Measurements from ENCODE around the gene DPH2. TPM values are rescaled to one million over a fixed set of nuclear protein-coding genes. Genes with fewer than 3 reads are reported as not detected.

Gene DPH2
- total RNA-seq, 1 donor from 2014 or later: 15.0 TPM

DNA sequence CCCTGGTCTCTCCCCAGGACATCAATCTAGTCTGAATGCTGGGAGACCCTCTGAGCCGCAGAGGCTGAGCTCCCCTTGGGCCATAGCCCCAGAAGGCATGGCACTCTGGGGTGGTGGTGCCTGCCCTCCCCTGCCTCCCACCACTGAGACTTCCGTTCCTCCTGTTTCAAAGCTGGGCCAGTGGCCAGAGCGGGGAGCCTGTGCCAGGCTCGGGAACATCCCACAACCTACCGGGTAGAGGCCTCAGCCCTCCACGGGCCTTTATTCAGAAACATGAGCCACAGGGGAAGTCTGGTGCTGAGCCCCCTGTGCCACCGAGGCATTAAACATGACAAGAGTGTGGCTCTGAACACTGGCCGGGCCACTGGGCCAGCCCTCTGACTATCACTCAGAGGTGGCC, 29.6 kb downstream of the DPH2 start:
- no peak for DNase-seq (ENCODE audit: low read depth in 2 of 2)

DNA sequence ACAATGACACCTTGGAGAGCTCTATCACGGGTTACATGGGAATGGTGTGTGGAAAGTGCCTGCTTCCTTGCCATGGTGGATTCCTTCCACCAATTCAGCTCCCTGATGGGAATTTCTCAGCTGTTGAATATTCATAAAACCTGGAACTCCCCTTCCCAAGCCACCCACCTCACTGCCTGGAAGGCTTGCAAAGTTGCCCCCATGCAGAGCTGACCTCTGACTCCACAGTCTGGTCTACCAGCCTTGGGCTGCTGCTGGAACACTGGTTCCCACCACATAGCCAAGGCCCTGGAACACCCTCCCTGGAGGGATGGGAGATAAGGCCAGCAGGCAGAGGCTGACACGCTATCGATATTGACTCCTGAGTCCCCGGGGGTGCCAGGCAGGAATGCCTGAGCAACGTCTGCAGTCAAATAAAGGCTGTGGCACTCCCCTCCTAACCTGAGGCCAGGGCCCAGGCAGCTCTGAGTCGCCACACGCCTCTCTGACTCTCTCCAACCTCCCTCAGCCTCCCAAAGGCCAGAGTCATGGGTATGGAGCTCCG, 30.4 kb downstream of the DPH2 start:
- no peak for DNase-seq (ENCODE audit: low read depth in 2 of 2)

DNA sequence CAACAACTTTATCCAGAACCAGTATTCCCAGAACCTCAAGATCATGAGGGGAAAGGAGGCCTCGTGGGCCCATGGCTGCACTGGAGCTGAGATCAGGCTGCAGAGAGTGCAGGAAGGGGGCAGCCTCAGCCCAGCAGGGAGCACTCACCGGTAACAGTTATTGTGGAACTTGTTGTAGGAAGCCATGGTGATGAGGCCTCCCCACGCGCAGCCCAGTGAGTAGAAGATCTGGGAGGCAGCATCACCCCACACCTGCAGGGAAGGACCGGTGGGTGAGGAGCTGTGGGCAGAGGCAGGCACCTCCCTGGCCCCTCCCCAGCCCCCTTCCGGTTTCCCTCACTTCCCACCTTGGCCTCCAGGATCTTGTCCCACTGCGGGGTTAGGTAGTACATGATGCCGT, 32.4 kb downstream of the DPH2 start:
- no peak for DNase-seq (ENCODE audit: low read depth in 2 of 2)

DNA sequence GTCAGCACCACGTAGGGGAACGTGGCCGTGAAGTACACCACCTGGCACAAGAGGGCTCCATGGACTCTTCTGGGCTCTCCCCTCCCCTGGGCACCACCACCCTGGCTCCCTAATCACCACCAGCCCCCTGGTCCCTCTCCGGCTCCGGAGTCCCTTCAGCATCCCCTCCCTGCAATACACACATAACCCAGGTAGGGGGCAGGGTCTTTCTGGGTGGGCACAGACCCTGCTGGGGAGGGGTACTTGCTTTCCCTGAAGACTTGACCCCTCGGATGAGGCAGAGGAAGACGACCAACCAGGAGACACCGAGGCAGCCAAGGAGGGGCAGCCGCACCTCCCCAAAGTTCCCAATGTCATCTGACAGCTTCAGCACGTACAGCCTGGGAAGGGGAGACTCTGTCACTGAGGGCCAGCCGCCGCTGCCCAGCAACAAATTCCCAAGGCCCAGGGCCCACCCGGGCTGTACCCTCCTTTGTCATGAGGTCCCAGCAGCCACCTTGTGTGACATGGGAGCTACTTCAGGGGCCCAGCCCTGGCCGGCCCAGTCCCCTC, 32.9 kb downstream of the DPH2 start:
- DNase-seq (ENCODE audit: low read depth in 2 of 2): no peak

DNA sequence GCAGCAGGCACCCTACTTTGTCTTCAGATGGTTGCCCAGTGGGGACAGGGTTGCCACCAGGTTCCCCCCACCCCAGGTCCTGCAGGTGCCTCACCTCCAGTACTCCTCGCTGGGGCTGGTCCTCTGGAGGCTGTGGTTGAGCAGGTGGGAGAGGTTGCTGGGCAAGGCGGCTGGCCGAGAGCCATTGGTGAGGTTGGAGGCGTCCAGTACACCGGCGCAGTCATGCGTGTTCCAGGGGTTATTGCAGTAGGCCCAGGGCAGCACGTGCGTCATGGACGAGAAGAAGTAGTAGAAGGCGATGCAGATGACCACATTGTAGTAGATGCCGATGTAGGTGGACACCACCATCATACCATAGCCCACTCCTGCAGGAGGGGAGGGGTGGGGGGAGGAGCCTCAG, 38.4 kb downstream of the DPH2 start:
- DNase-seq (ENCODE audit: low read depth in 2 of 2): no peak

DNA sequence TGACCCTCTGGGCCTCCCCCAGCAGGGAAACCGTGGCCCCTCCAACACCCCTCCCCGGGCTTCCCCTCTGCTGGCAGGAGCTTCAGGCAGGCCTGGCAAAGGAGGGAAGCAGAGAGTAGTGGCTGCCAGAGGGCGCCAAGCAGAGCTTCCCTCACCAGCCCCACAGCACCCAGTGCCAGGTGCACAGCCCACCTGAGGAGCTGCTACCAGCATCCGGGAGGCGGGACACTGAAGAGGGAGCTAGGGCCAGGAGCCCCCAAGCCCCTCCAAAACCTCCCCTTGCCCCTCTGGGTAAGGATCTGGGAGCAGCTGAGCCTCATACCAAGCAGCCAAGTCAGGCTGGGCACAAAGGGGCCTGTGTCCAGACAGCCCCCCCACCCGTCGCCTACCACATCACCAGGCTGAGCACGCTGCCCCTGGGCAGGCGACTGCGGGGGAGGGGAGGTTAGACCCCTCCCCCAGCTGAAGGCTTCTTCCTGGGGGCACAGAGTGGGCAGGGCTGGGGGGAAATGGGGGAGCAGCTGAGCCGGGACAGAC, 41.2 kb downstream of the DPH2 start:
- DNase-seq (ENCODE audit: low read depth in 2 of 2): no peak

DNA sequence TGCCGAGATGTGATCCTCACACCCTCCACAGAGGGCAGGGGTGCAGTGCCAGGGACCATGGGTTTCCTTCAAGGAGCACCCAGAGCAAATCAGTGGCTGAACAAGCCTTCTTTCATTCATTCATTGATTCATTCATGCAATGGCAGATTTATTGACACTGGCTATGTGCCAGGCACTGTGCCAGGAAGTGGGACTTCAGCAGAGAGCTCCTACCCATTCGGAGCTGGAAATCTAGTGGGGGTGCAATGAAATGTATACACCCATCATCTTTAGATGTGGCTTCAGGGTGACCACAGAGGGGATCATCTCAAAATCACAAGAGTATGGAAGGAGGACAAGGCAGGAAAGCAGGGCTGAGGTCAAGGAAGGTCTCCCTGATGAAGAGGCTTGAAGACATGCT, 42.6 kb downstream of the DPH2 start:
- peak in 1 of 2 donors; percentile 23 for DNase-seq (ENCODE audit: low read depth in 2 of 2)

DNA sequence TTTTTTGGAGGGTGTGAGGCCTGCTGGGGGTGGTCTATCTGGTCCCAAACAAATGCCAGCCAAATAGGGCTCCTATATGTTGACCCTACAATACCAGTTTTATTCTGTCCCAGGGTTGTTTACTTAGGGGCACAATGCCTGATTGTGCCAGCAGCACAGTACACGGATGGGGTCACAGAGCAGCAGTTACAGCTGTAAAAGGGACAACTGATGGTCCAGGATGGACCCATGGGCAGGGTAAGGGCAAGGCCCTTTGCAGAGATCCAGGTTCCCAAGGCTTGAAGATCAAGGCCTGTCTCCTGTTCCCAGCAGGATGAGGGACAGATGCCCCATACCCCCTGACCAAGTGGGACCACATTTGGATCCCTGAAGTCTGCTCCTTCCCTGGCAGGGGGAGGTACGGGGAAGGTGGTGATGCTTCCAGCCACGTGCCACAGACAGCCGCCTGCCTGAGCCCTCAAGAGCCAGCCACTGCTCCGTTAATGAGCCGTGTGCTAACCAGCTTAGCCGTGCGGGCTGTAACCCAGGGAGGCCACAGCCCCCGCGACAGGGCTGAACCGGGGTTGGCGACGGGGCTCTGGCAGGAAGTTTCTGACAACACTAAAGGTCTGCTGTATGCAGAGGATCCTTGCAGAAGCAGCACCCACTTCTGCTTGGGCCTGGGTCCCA, 43.3 kb downstream of the DPH2 start:
- no peak for DNase-seq (ENCODE audit: low read depth in 2 of 2)

DNA sequence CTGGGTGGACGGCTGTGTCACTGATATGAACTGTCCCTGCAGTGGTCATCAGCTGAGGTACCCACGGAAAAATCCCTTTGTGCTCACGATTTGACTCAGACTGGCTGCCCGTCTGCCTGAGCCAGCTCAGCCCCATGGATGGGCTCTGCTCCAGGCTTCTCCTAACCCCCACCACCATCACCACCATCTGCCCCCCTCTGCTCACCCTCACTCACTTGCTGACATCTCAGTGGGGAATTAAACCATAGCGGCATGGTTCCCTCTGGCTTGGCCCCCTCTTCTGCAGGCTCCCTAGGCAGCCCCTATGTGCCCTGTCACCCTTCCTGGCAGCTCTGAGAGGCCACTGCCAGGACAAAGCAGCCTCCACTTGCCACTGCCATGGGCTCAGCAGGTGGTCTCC, 44.1 kb downstream of the DPH2 start:
- no peak for DNase-seq (ENCODE audit: low read depth in 2 of 2)

DNA sequence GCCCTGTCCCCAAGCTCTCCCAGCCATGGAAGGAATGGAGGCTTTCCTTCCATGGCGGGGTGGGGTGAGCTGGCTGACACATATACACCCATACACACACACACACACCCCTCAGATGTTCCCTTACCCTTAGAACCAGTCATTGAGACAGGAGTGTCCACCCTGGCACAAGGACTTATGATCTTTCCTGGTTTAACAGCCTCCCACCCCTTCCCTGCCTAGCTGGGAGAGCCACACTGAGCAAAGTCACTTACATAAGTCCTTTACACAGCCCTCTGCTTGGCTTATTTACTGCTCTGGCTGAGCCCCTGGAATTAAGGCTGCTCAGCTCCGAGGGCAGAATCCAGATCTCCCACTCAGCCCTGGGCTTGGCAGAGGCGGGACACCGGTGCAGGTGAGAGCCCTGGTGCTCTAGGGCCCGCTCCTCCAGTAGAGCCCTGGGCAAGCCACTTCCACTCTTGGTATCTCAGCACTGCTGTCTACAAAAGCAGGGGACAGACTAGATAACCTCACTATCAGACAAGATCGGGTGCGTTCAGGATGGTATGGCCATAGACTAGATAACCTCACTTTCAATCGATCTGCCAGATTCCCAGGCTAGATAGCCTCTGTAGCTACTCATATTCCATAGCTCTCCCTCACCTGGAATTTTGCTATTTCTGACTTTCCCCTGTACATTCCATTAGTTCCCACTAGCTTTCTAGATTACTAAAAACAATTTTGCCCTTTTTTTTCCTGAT, 44.7 kb downstream of the DPH2 start:
- DNase-seq (ENCODE audit: low read depth in 2 of 2): no peak

DNA sequence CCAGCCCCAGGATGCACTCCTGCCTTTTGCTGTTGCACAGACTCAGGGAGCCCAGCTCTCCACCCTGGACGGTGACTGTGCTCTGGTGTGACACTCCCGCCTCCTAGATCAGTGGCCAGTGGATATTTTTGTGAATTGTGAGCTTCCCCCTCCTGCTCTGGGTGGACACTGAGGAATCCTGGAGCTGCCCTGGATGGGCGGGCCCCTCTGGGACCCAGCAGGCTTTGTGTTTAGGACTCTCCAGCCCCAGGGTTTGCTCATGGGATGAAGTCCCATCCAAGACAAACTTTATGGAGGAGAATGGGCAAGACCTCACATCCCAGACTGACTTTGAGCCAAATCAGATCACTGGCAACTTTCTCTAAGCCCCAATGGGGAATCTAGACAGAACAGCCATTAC, 45.4 kb downstream of the DPH2 start:
- no peak for DNase-seq (ENCODE audit: low read depth in 2 of 2)

DNA sequence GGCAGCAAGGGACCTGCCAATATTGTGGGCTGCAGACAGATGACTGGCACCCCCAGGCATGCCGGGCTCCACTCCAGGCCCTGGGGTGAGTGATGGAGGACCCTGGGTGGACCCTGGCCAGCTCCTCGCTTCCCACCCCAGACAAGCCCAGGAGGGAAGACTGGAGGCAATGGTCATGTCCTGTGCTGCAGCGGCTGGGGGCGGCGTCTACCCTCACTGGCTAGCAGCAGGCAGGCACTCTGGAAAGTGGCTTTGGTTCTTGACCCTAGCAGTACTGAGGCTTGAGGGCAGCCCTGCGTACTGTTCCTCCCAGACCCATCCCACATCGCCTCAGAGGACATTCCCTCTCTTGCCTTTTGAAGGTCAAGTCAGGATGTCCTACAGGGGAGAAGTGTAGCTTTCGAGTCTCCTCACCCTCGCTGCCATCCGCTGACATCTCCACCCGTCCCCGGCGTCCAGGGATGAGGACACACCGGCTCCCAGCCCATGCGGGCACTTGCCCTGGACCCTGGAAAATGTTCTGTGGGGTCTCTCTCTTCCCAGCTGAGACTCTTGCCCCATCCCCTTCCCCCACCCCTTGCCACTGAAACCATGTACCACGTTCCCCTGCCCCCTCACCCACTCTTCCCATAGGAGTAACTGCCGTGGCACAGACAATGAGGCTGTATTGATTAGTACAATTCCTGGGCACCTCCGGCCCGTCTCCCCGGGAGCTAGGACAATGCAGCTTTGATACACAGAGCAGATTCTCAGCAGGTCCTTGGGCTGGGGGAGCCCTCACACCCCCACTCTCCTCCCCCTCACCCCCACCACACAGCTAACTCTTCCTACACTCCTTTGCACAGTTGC, 46.5 kb downstream of the DPH2 start:
- no peak for DNase-seq (ENCODE audit: low read depth in 2 of 2)

DNA sequence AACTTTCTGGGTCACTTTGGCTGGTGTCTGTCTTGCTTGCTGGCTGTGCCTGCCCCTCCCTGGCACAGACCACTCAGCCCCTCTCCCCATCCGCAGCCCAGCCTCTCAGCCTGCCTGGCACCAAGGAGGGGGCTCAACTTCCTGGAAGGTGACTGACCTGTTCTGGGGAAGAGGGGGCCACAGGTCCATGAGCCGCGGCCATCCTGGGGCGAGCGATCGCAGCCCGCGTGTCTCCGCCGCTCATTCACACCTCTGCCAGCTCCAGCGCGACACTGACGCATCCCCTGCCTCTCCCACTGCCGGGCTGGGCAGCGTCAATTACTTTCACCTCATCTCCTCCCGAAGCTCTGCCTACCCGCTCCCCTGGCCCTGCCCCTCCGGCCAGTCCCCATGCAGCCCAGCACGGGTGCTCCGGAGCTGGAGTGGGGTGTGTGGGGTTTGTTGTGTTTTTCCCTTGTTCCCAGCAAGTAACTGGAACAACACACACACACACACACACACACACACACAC, 47.1 kb downstream of the DPH2 start:
- no peak for DNase-seq (ENCODE audit: low read depth in 2 of 2)

DNA sequence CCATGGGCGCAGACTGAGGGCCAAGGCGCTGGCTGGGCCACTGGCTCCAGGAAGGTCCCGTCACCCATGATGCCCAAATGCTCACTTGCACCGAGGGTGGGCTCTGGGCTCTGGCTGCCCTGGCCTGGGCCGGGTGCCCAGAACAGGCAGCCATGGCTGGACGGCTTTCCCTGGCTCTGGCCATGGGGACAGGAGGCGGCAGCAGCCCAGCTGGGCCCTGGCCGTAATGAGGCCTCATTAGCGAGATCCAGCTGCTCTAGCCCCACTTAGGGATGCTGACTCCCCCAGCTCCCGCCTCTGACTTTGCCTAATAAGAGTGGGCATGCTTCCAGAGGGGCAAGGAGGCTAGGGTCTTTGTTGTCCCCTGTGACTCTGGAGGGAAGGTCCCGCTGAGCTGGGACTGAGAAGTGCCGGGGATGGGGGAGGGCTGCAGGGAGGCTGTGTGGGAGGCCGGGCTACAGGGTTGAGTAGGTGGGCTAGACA, 49.7 kb downstream of the DPH2 start:
- no peak for DNase-seq (ENCODE audit: low read depth in 2 of 2)

DNA sequence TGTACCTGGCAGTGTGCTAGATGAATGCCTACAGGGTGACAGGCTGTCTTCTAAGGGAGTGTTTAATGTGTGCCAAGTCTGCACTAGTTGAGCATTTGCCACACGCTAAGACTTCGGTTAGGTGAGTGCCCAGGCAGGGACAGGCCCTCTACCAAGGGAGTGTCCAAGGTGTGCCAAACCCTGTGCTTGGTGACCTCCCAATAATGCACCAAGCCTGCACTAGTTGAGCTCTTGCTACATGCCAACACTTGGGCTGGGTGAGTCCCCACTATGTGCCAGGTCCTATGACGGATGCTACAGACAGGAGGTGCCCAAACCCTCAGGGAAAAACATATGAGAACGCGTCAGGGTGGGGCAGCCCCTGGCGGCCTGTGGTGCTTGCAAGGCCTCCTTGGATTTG, 50.7 kb downstream of the DPH2 start:
- no peak for DNase-seq (ENCODE audit: low read depth in 2 of 2)

DNA sequence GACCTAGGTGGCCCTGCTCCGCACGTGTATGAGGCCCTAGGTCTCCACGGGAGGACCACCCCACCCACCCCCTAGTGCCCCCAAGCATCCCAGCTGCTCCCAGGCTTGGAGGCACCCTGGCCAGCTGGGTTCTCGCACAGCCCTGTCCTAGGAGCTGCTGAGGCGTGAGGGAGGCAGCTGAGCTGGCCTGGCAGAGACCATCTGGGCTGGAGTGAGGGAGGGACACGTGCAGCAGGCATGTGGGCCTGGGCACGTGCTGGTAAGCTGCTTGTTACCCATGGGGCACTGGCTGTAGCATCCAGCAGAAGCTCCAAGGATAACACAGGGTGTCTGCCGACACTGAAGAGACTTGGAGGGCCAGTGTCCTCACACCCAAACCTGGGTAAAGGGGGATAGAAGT, 51.3 kb downstream of the DPH2 start:
- no peak for DNase-seq (ENCODE audit: low read depth in 2 of 2)

DNA sequence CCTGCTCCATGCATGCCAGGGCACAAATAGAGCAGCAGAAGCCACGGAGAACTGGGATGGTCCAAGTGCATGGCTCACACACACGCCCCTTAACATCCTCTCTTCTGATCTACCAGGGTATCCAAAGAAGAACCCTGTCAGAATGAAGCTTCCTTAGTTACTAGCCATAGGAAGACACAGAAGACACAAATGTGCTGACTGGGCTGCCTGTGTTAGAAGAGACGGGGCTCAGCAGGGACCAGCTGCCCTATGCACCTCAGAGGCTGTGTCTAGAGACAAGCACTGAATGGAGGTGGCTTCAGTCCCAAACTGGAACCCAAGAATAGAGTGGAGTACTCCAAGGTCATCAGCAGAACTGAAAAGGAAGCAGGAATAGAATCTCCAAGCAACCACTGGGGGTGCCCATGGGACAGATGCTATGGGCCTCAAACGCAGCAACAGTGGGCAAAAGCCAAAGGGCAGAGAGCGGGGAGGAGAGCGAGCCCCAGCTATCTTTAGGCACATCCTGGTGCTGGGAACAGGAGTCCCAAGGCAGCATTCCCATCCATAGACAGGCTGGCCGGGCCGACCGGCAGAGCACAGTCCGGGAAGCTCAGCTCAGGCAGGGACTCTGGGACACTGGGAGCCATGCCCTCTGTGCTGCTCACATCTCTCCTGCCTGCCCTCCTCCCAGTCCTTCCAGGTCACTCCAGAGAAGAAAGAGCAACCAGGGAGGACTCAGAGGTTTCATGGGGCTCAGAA, 51.9 kb downstream of the DPH2 start:
- no peak for DNase-seq (ENCODE audit: low read depth in 2 of 2)

Measured in dermis microvascular lymphatic vessel endothelial cell (primary cell).